Nephron (organoid): ENCODE data around the gene TST.

Experiments
- H3K27ac Mint-ChIP-seq, 3 experiments: 2 replicates each; pipeline ENCODE4 v1.8.0; 2020; ENCODE audit warnings: mixed read lengths in 3 of 3, mild to moderate bottlenecking in 2 of 3, moderate library complexity in 1 of 3
- H3K27me3 Mint-ChIP-seq: 2 replicates; pipeline ENCODE4 v1.8.0; 2021; ENCODE audit warnings: low read depth, mild to moderate bottlenecking, moderate library complexity, mixed read lengths
- H3K36me3 Mint-ChIP-seq: 2 replicates; pipeline ENCODE4 v1.8.0; 2020; ENCODE audit warnings: low read depth, mixed read lengths
- H3K4me1 Mint-ChIP-seq: 2 replicates; pipeline ENCODE4 v1.8.0; 2020; ENCODE audit warnings: mixed read lengths
- H3K4me3 Mint-ChIP-seq, 3 experiments: 2 replicates each; pipeline ENCODE4 v1.8.0; 2020; ENCODE audit warnings: mild to moderate bottlenecking in 3 of 3, mixed read lengths in 3 of 3, moderate library complexity in 2 of 3
- H3K9me3 Mint-ChIP-seq: 2 replicates; pipeline ENCODE4 v1.8.0; 2020; ENCODE audit warnings: mixed read lengths
- TF ChIP-seq, protein P1 (sequence below), 3 experiments: fragments of 200-600 bp; sonication (generic); IDR thresholded peaks; one replicate each; pipeline ENCODE4 v1.5.0; 2021; ENCODE audit warnings: antibody characterized with exemption in 3 of 3; ENCODE audit not compliant: unreplicated experiment in 3 of 3

The TST gene

DNA sequence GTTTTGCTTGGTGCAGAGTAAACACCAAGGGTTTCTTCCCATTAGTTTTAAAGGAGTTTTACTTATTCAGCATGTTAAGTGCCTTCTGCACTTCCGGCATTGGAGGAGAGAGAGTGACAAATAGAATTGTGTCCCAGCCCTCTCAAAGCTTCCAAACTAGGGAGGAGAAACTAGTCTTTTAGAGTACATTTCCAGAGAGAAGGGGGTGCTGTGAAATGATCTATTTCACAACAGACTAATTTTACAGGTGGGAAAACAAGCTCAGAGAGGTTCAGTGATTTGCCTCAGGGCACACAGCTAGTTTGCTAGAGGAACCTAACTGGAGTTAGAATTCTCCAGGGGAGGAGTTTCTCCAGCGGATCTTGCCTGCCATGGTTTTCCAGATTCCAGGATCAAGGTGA lies 12.9 kb upstream of the TST start:
- H3K4me3 Mint-ChIP-seq: no peak overlapping the region
- H3K9me3 Mint-ChIP-seq: no peaks in the 10 kb centered on the region

GRCh38 chr22:37030560-37031281 lies 11.5 kb upstream of the TST start:
- peak overlapping the region in 1 of 3 experiments; percentile 32 for H3K27ac Mint-ChIP-seq
- peaks cover 23% of the 10 kb centered on the region for H3K36me3 Mint-ChIP-seq
- H3K4me3 Mint-ChIP-seq: no peak overlapping the region
- H3K9me3 Mint-ChIP-seq: no peaks in the 10 kb centered on the region
- H3K4me1 Mint-ChIP-seq: peaks cover 4% of the 10 kb centered on the region
- peaks cover 4% of the 10 kb centered on the region for H3K27me3 Mint-ChIP-seq
- TF ChIP-seq, protein P1, sequence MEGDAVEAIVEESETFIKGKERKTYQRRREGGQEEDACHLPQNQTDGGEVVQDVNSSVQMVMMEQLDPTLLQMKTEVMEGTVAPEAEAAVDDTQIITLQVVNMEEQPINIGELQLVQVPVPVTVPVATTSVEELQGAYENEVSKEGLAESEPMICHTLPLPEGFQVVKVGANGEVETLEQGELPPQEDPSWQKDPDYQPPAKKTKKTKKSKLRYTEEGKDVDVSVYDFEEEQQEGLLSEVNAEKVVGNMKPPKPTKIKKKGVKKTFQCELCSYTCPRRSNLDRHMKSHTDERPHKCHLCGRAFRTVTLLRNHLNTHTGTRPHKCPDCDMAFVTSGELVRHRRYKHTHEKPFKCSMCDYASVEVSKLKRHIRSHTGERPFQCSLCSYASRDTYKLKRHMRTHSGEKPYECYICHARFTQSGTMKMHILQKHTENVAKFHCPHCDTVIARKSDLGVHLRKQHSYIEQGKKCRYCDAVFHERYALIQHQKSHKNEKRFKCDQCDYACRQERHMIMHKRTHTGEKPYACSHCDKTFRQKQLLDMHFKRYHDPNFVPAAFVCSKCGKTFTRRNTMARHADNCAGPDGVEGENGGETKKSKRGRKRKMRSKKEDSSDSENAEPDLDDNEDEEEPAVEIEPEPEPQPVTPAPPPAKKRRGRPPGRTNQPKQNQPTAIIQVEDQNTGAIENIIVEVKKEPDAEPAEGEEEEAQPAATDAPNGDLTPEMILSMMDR (IDR thresholded peaks at IDR 0.05; ENCODE audit: unreplicated experiment in 3 of 3): no peak

More for the DNA sequence above, 12.9 kb upstream of the TST start:
- H3K27me3 Mint-ChIP-seq: peaks cover 4% of the 10 kb centered on the region
- TF ChIP-seq, protein P1 (IDR thresholded peaks at IDR 0.05; ENCODE audit: unreplicated experiment in 3 of 3): no peak
- H3K27ac Mint-ChIP-seq: peak overlapping the region; percentile 34 to 89 (median 77)
- peaks cover 4% of the 10 kb centered on the region for H3K4me1 Mint-ChIP-seq
- H3K36me3 Mint-ChIP-seq: peaks cover 16% of the 10 kb centered on the region

DNA sequence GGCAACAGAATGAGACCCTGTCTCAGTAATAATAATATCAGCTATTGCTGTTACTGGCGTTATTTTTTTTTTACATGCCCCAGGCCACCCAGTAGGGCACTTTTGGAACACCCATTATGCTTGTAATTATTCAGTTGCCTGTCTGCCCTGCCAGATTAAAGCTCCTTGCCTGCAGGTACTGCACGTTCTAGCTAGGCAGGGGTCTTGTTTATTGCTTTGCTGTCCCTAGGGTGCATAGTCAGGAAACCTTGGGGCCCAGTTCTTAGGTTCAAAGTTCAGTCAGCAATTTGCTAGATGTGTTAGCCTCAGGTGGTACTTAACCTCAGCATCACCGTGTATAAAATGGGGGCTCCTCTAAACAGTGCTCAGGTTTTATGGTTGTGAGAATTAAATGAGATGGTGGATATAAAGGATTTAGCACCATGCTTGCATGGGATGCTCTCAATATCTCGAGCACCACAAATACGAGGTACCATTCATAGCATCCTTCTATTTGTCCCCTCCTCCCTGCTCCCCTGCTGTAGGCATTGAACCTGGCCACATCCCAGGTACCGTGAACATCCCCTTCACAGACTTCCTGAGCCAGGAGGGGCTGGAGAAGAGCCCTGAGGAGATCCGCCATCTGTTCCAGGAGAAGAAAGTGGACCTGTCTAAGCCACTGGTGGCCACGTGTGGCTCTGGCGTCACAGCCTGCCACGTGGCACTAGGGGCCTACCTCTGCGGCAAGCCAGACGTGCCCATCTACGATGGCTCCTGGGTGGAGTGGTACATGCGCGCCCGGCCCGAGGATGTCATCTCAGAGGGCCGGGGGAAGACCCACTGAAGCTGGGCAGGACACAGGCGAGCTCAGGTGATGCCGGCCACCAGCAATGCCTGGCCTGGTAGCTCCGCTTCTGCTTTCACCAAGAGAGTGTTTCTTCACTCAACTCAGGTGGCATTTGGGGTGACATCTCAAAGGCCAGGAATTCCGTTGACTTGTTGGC lies 9.7 kb upstream of the TST start:
- H3K4me1 Mint-ChIP-seq: peaks cover 4% of the 10 kb centered on the region
- peaks cover 34% of the 10 kb centered on the region for H3K36me3 Mint-ChIP-seq
- TF ChIP-seq, protein P1 (IDR thresholded peaks at IDR 0.05; ENCODE audit: unreplicated experiment in 3 of 3): no peak
- no peaks in the 10 kb centered on the region for H3K9me3 Mint-ChIP-seq
- no peak overlapping the region for H3K4me3 Mint-ChIP-seq
- peaks cover 4% of the 10 kb centered on the region for H3K27me3 Mint-ChIP-seq
- no peak overlapping the region for H3K27ac Mint-ChIP-seq

- Mint-ChIP-seq H3K27me3 (peaks cover 4% of the 10 kb centered on the region), H3K27ac (no peak overlapping the region), H3K9me3 (no peaks in the 10 kb centered on the region), H3K36me3 (peaks cover 38% of the 10 kb centered on the region), H3K4me3 (no peak overlapping the region), H3K4me1 (no peaks in the 10 kb centered on the region)
- TF ChIP-seq, protein P1 (IDR thresholded peaks at IDR 0.05; ENCODE audit: unreplicated experiment in 3 of 3): no peak
Measured at GRCh38 chr22:37027556-37027955, 8.3 kb upstream of the TST start.

DNA sequence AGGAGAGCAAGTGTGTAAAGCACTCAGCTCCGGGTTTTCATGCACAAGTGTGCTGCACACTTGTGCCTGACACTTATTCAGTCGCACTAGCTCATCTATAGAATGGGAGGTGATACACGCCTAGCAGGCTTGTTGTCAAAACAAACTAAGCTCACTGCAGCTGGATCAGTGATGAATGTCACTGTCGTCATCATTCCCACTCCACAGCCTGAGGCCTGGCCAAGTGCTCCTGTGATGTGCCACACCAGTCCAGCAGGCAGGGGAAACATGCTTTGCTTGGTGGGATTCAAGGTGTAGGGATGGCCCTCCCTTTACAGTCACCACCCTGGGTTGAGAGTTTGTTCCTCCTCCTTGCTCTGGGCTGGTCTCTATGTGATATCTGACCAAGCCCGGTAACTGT lies 7.1 kb upstream of the TST start:
- no peak overlapping the region for H3K4me3 Mint-ChIP-seq
- H3K4me1 Mint-ChIP-seq: peaks cover 5% of the 10 kb centered on the region
- H3K27me3 Mint-ChIP-seq: peaks cover 2% of the 10 kb centered on the region
- peaks cover 38% of the 10 kb centered on the region for H3K36me3 Mint-ChIP-seq
- H3K9me3 Mint-ChIP-seq: no peaks in the 10 kb centered on the region
- H3K27ac Mint-ChIP-seq: no peak overlapping the region
- TF ChIP-seq, protein P1 (IDR thresholded peaks at IDR 0.05; ENCODE audit: unreplicated experiment in 3 of 3): no peak
